B cell (primary cell): ENCODE measurements around the gene ARRB1. TPM values are rescaled to one million over a fixed set of nuclear protein-coding genes. Genes with fewer than 3 reads are reported as not detected.

ENCODE experiments used
- ATAC-seq: fragments of 200-7000 bp; cut with Tn5 transposase; one replicate; pipeline ENCODE4 v1.10.0; 2021; ENCODE audit warnings: low read depth, mild to moderate bottlenecking, moderate number of reproducible peaks, moderate library complexity
- CTCF ChIA-PET: fragments of 350-600 bp; sonication (Branson Sonifier 250); formaldehyde crosslinking; loops from one replicate; lab custom pipeline; 2021; ENCODE audit warnings: antibody characterized with exemption, inconsistent platforms; lab: Charles Lee
- POLR2A ChIA-PET: fragments of 350-600 bp; sonication (Branson Sonifier 250); formaldehyde crosslinking; loops from one replicate; lab custom pipeline; 2021; ENCODE audit warnings: antibody characterized with exemption; lab: Charles Lee
- DNase-seq: peaks from one replicate; pipeline ENCODE4 v3.0.0; 2013
- H2AFZ ChIP-seq: 2 replicates; pipeline ENCODE4 v1.6.1; 2012; ENCODE audit warnings: mild to moderate bottlenecking, low read depth, low read length; ENCODE audit not compliant: insufficient read depth, poor library complexity, severe bottlenecking
- H3K27ac ChIP-seq, 2 donors: 1 replicate in 1 of 2; 2 replicates in 1 of 2; pipeline ENCODE4 v1.5.1; 2012 to 2013; ENCODE audit warnings: low read length in 2 of 2, mild to moderate bottlenecking in 2 of 2, moderate library complexity in 1 of 2
- H3K27me3 ChIP-seq, 4 experiments: fragments of 200-600 bp in 1 of 4; sonication (generic) in 1 of 4; replicated peaks in 1 of 4; 1 replicate in 2 of 4; 2 replicates in 2 of 4; pipeline versions ENCODE4 v1.6.1 to v1.7.0; 2013 to 2016; ENCODE audit warnings: low read length in 3 of 4, mild to moderate bottlenecking in 2 of 4, mixed read lengths in 1 of 4, moderate library complexity in 1 of 4; ENCODE audit not compliant: insufficient read depth in 4 of 4, control insufficient read depth in 3 of 4; ENCODE audit errors: control extremely low read depth in 1 of 4
- H3K36me3 ChIP-seq, 2 experiments: replicated peaks in 1 of 2; 1 replicate in 1 of 2; 2 replicates in 1 of 2; pipeline versions ENCODE4 v1.6.1 to v1.7.1; 2013; ENCODE audit warnings: low read length in 1 of 2; ENCODE audit not compliant: insufficient read depth in 2 of 2, control insufficient read depth in 1 of 2; ENCODE audit errors: control extremely low read depth in 1 of 2, extremely low read depth in 1 of 2
- H3K4me1 ChIP-seq, 2 donors: fragments of 200-600 bp in 1 of 2; sonication (generic) in 1 of 2; 1 replicate in 1 of 2; 2 replicates in 1 of 2; pipeline versions ENCODE4 v1.5.1 to v1.6.1; 2013 to 2017; ENCODE audit warnings: low read length in 2 of 2; ENCODE audit not compliant: control insufficient read depth in 2 of 2, insufficient read depth in 2 of 2
- H3K4me2 ChIP-seq: replicated peaks from 2 replicates; pipeline ENCODE3; 2012; ENCODE audit warnings: mild to moderate bottlenecking, low read depth, low read length; ENCODE audit not compliant: poor library complexity, severe bottlenecking
- H3K4me3 ChIP-seq, 5 experiments: fragments of 200-600 bp in 1 of 5; sonication (generic) in 1 of 5; 1 replicate in 3 of 5; 2 replicates in 2 of 5; pipeline versions ENCODE4 v1.5.1 to v1.7.0; 2011 to 2016; ENCODE audit warnings: low read length in 4 of 5, mild to moderate bottlenecking in 4 of 5, low read depth in 2 of 5, control low read depth in 1 of 5, moderate library complexity in 1 of 5; ENCODE audit not compliant: insufficient read depth in 1 of 5; ENCODE audit errors: control extremely low read depth in 1 of 5, extremely low read depth in 1 of 5
- H3K79me2 ChIP-seq: fragments of 200-600 bp; sonication (generic); one replicate; pipeline ENCODE4 v1.6.0; 2016; ENCODE audit warnings: low read length; ENCODE audit not compliant: control insufficient read depth, insufficient read depth
- H3K9ac ChIP-seq: fragments of 200-600 bp; sonication (generic); 2 replicates; pipeline ENCODE4 v1.6.1; 2017; ENCODE audit warnings: mild to moderate bottlenecking, low read length, moderate library complexity
- H3K9me3 ChIP-seq, 3 donors: one replicate each; pipeline versions ENCODE4 v1.6.1 to v1.7.1; 2013; ENCODE audit warnings: low read length in 2 of 3; ENCODE audit not compliant: control insufficient read depth in 2 of 3, insufficient read depth in 1 of 3; ENCODE audit errors: control extremely low read depth in 1 of 3
- H4K20me1 ChIP-seq: 2 replicates; pipeline ENCODE4 v1.6.0; 2012; ENCODE audit warnings: mild to moderate bottlenecking, low read length; ENCODE audit not compliant: insufficient read depth, control insufficient read depth, poor library complexity, severe bottlenecking
- H3K27ac Mint-ChIP-seq: one replicate; pipeline ENCODE4 v1.8.0; 2021; ENCODE audit warnings: mixed read lengths
- H3K27me3 Mint-ChIP-seq: one replicate; pipeline ENCODE4 v1.8.0; 2021; ENCODE audit warnings: mixed read lengths
- H3K4me1 Mint-ChIP-seq: one replicate; pipeline ENCODE4 v1.8.0; 2021; ENCODE audit warnings: mixed read lengths
- H3K4me3 Mint-ChIP-seq: one replicate; pipeline ENCODE4 v1.8.0; 2021; ENCODE audit warnings: mixed read lengths
- H3K9me3 Mint-ChIP-seq: one replicate; pipeline ENCODE4 v1.8.0; 2022; ENCODE audit warnings: mixed read lengths; ENCODE audit not compliant: insufficient read depth
- EZH2 ChIP-seq: IDR thresholded peaks from 2 replicates; pipeline ENCODE4 v1.6.1; 2012; ENCODE audit warnings: borderline replicate concordance, low read depth, mild to moderate bottlenecking, moderate library complexity, low read length; ENCODE audit not compliant: insufficient read depth, poor library complexity, severe bottlenecking
- WGBS: methylation state at CpG from one replicate; pipeline ENCODE4 v1.1.5; 2013; ENCODE audit warnings: missing lambda C conversion rate; ENCODE audit not compliant: insufficient coverage; 5-methylcytosine and 5-hydroxymethylcytosine counted together
- intact Hi-C: fragments of 100-400 bp; cut with micrococcal nuclease; formaldehyde crosslinking; loops from one replicate; pipeline ENCODE4 v1.10.0; 2022
- polyA plus RNA-seq: library from polyadenylated mRNA; depleted of rRNA; stranded (reverse); fragments of >200 nt; gene quantifications from 2 replicates; pipeline ENCODE4 v1.2.3, GENCODE V29; 2012
- total RNA-seq, 2 donors: library from RNA; stranded (reverse); fragments of 120-200 nt in 1 of 2; gene quantifications; 1 replicate in 1 of 2; 2 replicates in 1 of 2; pipeline versions ENCODE4 v1.2.3 to v1.2.4, GENCODE V29; 2013 to 2022
- TF ChIP-seq, protein P1 (sequence below): fragments of 200-600 bp; IDR thresholded peaks from one replicate; pipeline ENCODE4 v1.8.0; 2022; ENCODE audit warnings: antibody characterized with exemption, mild to moderate bottlenecking

Gene ARRB1
- total and polyA plus RNA-seq, 2 donors (not counting 1 experiment from before 2014, with no cell fraction given) = 1.0 to 1.9 TPM

DNA sequence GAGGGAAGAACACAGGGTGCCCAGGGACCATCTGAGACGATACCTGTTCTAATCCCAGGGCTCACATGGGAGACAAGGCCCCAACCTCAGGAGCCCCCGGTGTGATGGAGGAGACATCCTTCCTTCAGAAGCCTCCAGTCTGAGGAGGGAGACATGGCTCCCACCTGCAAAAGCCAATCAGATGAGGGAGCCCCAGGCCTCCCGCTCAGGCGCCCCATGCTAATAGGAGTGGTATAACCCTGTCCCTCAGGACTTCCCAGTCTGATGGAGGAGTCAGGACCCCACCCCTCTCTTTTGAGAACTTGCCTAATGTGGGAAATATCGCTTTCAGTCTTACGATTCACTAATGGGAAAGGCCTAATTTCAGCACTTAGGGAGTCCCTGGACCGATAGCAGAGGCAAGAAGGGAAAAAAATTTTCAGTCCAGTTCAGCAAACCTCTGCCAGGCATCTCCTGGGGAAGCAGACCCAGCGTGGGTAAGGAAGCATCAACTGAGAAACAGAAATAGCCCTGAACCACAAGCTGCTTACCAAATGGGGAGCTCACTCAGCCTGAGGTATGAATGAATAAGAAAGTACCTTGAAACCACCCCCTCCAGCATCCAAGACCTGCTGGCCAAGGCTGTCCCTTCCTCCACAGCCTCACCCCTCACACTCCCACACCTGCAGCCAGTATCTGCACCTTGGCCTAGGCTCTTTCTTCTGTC lies 5.9 kb downstream of the ARRB1 start:
- Mint-ChIP-seq H3K4me1 (peaks cover 32% of the 10 kb centered on the region), H3K27ac (no peak overlapping the region), H3K4me3 (no peak overlapping the region), H3K9me3 (no peaks in the 10 kb centered on the region), H3K27me3 (peaks cover 2% of the 10 kb centered on the region)
- TF ChIP-seq, protein P1, sequence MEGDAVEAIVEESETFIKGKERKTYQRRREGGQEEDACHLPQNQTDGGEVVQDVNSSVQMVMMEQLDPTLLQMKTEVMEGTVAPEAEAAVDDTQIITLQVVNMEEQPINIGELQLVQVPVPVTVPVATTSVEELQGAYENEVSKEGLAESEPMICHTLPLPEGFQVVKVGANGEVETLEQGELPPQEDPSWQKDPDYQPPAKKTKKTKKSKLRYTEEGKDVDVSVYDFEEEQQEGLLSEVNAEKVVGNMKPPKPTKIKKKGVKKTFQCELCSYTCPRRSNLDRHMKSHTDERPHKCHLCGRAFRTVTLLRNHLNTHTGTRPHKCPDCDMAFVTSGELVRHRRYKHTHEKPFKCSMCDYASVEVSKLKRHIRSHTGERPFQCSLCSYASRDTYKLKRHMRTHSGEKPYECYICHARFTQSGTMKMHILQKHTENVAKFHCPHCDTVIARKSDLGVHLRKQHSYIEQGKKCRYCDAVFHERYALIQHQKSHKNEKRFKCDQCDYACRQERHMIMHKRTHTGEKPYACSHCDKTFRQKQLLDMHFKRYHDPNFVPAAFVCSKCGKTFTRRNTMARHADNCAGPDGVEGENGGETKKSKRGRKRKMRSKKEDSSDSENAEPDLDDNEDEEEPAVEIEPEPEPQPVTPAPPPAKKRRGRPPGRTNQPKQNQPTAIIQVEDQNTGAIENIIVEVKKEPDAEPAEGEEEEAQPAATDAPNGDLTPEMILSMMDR = no peak
- no peak for TF ChIP-seq EZH2
- Histone ChIP-seq H3K4me2 (no peak overlapping the region), H3K27me3 (no peaks in the 10 kb centered on the region), H3K79me2 (no peaks in the 10 kb centered on the region), H3K4me1 (peaks cover 8 to 12% of the 10 kb centered on the region in 2 donors), H3K9ac (no peak overlapping the region), H3K27ac (no peak overlapping the region), H3K9me3 (peaks cover 0 to 2% (median 0%) of the 10 kb centered on the region in 3 donors), H3K4me3 (no peak overlapping the region), H2AFZ (no peak overlapping the region), H3K36me3 (no peaks in the 10 kb centered on the region), H4K20me1 (no peaks in the 10 kb centered on the region)
- ATAC-seq (no peak), DNase-seq (no peak)
- ChIA-PET POLR2A (no interaction called here), CTCF (no interaction called here)
- intact Hi-C loops = no loop called here
- WGBS = 39% methylated on average over 5 of the region's 8 CpGs

- no peaks in the 10 kb centered on the region for H4K20me1 ChIP-seq
- H2AFZ ChIP-seq = peak overlapping the region; percentile 28
- POLR2A ChIA-PET = no interaction called here
- H3K4me1 Mint-ChIP-seq = peaks cover 35% of the 10 kb centered on the region
- H3K9me3 ChIP-seq = peaks cover 0 to 3% (median 0%) of the 10 kb centered on the region in 3 donors
- no peak overlapping the region for H3K9ac ChIP-seq
- no peak overlapping the region for H3K4me3 Mint-ChIP-seq
- intact Hi-C loops = no loop called here
- H3K27ac Mint-ChIP-seq = no peak overlapping the region
- H3K27me3 Mint-ChIP-seq = no peaks in the 10 kb centered on the region
- no peaks in the 10 kb centered on the region for H3K9me3 Mint-ChIP-seq
- H3K4me2 ChIP-seq = no peak overlapping the region
- TF ChIP-seq, protein P1 = no peak
- no peak for TF ChIP-seq EZH2
- DNase-seq (no peak), ATAC-seq (no peak)
- H3K4me1 ChIP-seq = peaks cover 15 to 19% of the 10 kb centered on the region in 2 donors
- no peaks in the 10 kb centered on the region for H3K27me3 ChIP-seq
- H3K36me3 ChIP-seq = no peaks in the 10 kb centered on the region
- H3K4me3 ChIP-seq = no peak overlapping the region
- no peak overlapping the region for H3K27ac ChIP-seq
- CTCF ChIA-PET = no interaction called here
- no peaks in the 10 kb centered on the region for H3K79me2 ChIP-seq
- WGBS = 45% methylated on average over 11 of the region's 11 CpGs
Observed at GRCh38 chr11:75344761-75345454, 6.6 kb downstream of the ARRB1 start.
